ENCODE data around the gene RIMKLB.
"Not testable (repeated sequence)": the region's sequence is repeated elsewhere in the genome, so short reads cannot be mapped to it uniquely, and the experiment has no call there.

RIMKLB gene

DNA sequence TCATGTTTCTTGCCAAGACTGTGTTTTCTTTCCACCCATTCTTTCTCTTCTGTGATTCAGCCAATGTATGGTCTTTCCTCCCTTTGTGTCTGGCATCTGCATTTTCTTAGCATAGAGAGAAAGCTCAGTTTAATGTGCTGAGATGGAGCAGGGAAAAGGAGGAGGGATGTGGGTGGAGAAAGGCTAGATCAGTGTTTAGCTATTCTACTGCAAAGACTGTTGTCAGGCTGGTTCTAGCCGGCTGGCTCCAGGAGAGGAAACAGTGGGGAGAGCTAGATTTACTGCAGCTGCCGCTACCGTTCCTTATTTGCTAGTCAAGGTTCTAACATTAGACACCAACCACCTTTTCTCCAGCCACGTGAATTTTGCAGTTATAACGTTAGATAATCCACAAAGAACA, 5.2 kb upstream of the RIMKLB start:
- DNase-seq (ENCODE audit: low read depth in 3 of 3): no peak

DNA sequence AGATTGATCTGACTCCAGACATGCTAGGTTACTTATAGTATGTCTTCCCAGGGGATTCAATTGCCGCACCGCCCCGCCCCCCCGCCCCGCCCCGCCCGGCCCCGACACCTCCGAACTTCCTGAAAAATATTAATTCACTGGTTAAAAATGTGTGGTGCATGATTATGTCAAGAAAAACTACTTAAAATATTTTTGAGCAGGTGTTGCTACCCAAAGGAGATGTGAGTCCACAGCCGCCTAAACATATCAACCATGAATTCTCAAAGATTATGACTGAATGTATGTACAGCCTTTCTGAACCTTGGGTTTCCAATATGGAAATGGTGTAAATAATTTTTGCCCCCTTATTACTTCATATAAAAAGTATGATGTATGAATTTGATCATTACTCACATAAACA, 2.7 kb upstream of the RIMKLB start:
- DNase-seq (ENCODE audit: low read depth in 3 of 3): no peak

DNA sequence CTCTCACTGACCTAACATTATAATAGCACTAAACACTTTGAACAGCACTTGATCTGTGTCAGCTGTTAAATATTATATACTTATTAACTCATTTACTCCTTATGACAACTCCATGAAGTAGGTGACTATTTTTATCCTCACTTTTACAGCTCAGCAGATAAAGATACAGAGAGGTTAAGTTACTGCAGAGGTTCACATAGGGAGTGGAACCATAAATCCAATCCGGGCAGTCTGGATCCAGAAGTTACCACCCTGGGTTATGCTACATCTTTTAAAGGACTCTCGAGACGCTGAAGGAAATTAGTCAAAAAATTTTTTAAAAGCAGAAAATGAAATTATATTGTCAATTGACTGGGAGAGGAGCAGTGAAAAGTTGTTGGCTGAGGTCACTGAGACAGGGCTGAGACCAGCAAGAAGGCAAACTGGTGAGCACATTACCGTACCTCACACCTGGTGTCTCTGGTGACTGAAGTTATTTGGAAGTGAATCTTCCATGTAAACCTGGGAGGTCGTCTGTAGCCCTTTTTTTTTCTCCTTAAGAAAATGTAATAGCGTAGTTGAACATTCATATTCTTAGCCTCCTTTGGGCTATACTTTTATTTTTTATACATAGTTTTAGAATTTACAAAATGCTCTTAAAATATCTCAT, 1.2 kb upstream of the RIMKLB start:
- DNase-seq (ENCODE audit: low read depth in 3 of 3): no peak

DNA sequence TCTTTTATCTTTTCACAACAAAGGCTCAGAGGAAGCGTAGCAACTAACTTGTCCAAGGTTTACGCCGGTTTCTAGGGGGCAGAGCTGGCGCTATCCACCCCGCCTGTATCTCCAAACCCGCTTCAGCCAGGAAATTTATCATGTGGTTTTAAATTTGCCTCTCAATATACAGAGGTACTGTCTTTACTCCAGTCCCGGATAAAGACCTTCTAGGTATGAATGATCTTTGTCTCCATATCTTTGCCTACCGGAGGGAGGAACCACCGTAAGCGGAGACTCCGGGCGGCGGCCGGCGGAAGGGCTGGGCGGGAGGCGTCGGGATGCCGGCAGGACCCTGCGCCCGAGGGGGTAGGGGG, 693 bp upstream of the RIMKLB start:
- DNase-seq (ENCODE audit: low read depth in 3 of 3): no peak

DNA sequence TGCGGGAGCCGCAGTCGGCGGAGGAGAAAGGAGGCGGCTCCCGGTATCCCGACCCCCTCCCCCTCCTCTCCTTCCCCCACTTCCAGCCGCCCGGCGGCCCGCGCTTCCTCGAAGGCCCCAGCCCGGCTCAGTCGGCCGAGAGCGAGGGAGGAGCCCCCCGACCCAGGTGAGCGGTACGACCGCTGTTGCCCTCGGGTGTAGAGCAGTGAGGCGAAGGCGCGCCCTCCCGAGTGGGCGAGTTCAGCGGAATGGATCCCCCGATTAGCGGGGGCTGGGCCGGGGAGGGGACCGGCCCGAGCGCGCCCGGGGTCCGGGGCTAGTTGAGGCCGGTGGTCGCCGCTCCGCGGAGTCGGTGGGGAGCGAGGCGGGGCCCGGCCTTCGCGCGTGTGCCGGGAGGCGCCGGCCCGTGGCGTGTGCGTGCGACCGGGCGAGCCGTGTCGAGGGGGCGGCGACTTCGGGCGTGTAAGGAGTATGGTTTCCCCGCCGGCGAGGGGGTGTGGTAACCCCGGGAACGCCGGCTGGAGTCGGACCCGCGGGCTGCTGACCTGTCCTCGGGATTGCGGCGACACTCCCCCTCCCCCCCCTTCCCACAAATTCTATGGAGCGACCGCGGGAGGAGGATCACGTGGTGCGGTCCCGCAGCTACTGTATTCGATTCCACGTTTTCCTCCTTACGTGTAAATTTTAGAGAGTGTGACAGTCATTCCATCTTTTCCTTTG, 501 bp downstream of the RIMKLB start:
- DNase-seq (ENCODE audit: low read depth in 3 of 3): peak; percentile 17 to 35 (median 32)

DNA sequence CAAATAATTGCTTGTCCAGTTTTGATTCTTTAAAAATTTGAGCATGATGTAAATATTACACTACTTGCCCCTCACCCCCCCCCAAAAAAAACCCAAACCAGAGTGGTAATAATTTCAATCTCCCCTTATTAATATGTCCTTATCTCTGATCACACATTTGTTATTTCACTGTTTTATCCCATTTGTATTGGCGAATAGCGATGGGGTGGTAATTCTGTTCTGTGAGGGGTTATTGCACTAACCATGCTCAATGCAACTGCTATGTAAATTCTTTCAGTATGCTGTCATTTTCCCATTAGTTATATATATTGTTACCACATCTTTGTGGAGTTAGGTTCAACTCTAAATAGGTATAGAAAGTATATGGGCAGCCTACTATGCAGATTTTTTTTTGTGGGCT, 1.1 kb downstream of the RIMKLB start:
- DNase-seq (ENCODE audit: low read depth in 3 of 3): no peak

DNA sequence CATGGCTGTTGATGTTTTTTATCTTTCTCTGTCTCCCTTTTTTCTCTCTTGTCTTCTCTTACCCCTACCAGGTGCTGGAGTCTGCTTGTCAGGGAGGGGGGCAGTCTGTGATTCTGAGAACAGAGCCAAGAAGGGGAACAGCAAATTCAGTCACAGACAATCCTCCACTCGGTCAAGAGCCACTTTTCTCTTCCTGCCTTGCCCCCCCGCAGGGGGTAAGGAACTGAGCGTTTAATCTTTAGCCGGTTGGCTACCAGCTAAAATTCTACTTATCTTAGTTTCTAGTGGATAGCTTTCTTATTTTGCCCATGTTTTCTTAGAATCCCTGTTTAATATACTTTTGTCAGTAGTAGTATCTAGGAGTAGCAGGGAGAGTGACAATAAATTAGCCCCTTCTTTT, 1.9 kb downstream of the RIMKLB start:
- no peak for DNase-seq (ENCODE audit: low read depth in 3 of 3)

DNA sequence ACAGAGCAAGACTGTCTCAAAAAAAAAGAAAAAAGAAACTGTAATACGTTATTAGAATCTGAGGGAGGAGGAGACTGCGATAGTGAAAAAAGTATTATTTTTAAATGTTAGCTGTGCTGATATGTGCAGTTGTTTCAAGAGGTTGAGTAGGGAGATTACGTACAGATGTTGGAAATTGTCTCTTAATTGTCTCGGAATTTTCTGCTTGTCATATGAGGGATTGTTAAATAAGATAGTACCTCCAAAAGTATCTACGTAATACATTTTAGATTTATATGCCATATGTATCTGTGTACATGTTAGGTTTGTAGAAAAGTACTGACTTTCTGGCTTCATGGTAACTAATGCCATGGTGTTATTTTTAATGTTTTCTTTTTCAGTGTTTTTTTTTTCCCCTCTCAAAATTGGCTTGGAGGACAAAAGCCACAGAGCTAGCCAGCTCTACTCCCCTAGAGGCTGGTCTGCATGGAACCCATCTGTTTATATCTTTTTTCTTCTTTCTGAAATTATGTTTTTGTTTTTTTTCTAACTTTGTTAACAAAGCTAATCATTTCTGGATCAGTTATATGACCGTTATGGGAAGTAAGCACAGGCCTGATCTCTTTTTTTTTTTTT, 3.4 kb downstream of the RIMKLB start:
- DNase-seq (ENCODE audit: low read depth in 3 of 3): no peak

DNA sequence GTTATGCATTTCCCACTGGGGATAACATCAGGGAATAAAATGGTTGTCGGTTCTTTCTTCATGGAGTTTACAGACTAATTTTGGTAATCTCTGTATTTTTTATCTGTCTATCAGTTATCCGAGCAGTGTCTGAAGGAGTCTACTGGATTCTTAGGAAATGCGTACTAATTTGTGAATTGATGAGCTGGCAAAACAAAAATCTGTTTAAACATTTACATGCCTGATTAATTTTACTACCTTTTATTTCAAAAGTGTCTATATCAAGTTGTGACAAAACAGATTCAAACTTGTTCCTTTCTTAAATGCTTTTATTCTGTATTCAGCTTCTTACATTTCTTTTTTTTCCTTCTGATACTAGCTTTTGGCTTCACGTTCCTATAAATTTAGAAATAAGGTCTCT, 4.4 kb downstream of the RIMKLB start:
- no peak for DNase-seq (ENCODE audit: low read depth in 3 of 3)

DNA sequence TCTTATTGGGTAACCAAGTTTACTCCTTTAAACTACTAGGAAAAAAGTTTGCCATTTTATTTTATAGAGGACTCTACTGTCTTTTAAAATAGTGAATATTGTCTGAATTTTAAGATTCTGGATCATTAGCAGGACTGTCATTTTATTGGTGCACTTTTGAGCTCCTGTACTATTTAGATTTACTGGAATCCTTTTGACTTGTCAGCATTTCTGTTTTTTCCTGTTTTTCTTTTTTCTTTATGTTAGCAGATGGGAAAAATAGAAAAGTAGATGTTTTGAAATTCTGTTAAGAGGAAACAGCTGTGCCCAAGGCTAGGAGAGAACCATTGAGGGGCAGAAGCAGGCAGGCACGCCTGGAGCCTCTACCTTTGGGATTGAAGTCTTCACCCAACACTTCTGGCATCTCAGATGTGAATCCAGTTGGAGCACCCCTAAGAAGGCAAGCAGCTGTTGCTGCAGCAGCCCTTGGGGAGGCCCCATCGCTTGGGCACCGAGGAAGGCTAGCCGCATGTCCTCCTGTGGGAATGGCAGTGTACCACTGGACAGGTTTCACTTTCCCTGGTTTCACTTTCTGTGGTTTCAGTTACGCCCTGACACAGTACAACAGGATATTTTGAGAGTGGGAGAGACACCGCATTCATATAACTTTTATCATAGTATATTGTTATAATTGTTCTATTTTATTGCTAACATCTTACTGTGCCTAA, 11.5 kb downstream of the RIMKLB start:
- DNase-seq (ENCODE audit: low read depth in 3 of 3): no peak

DNA sequence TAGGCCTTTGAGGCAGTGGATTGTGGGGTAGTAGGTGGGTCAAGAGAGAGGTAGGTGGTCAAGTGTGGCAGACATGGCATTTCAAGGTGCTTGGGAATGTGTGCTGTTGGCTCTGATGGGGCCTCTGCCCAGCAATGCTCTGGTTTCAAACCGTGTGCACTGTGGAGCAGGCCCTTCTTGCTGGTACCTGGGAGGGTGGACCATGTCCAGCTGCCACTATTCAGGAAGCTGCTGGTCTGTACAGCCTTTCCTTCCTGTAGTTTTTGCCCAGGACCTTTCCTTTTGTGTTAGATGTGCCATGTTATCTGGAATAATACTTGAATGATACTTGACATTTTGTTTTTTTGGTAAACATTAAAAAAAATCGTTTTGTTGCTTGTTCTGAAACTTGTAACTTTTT, 14.8 kb downstream of the RIMKLB start:
- DNase-seq (ENCODE audit: low read depth in 3 of 3): no peak

DNA sequence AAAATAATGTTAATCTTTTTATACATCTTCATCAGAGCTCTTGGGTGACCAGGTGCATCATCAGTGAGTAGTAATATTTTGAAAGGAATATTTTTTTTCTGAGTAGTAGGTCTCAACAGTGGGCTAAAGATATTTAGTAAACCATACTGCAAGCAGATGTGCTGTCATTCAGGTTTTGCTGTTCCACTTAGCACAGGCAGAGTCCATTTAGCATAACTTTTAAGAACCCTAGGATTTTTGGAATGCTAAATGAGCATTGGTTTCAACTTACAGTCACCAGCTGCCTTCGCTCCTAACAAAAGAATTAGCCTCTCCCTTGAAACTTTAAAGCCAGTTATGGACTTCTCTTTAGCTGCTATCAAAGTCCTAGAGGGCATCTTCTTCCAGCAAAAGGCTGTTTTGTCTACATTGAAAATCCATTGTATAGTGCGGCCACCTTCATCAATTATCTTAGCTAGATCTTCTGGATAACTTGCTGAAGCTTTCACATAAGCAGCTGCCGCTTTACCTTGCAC, 24.6 kb downstream of the RIMKLB start:
- DNase-seq (ENCODE audit: low read depth in 3 of 3): no peak

DNA sequence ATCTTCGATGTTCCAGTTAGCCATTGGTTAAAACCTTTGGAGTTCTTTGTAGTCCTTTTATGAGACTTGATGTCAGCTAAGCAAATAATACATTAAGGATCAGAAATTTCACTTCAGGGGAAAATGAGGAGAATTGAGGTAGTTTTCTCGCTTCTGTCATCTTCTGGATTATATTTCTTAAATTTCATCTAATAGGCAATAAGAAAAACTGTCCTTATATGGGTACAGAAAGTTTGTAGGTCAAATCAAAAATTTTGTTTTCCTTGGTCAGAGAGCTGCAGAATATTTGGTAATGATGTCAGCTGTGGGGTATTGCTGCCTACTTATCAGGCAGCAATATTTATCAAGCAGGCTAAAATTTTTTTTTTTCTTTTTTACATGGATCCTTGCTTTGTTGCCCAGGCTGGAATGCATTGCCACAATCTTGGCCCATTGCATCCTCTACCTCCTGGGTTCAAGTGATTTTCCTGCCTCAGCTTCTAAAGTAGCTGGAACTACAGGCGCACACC, 37.1 kb downstream of the RIMKLB start:
- DNase-seq (ENCODE audit: low read depth in 3 of 3): no peak

DNA sequence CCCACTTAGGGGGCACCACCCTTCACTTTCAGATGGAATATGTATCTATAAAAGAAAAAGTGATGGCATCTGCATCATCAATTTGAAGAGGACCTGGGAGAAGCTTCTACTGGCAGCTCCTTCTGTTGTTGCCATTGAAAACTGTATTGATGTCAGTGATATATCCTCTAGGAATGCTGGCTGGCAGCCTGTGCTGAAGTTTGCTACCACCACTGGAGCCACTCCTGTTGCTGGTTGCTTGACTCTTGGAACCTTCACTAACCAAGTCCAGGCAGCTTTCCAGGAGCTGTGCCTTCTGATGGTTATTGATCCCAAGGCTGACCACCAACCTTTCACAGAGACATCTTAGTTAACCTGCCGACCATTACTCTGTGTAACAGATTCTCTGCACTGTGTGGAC, 44.7 kb downstream of the RIMKLB start:
- no peak for DNase-seq (ENCODE audit: low read depth in 3 of 3)

DNA sequence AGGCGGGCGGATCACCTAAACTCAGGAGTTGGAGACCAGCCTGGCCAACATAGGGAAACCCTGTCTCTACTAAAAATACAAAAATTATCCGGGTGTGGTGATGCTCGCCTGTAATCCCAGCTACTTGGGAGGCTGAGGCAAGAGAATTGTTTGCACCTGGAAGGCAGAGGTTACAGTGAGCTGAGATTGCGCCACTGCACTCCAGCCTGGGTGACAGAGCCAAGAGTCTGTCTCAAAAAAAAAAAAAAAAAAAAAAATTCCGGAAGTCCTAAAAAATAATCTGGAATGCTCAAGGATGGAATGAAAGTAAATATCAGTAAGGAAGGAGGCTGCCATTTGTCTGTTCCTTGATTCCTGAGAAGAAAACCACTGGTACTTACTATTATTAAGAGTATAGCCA, 45.3 kb downstream of the RIMKLB start:
- not testable (repeated sequence) for DNase-seq (ENCODE audit: low read depth in 3 of 3)

DNA sequence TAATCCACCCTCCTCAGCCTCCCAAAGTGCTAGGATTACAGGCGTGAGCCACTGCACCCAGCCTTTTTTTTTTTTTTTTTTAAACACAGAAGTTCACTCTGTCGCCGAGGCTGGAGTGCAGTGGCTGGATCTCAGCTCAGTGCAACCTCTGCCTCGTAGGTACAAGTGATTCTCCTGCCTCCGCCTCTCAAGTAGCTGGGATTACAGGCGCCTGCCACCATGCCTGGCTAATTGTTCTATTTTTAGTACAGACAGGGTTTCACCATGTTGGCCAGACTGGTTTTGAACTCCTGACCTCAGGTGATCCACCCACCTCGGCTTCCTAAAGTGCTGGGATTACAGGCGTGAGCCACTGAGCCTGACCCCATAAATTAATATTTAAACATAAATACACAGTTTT, 47.8 kb downstream of the RIMKLB start:
- DNase-seq (ENCODE audit: low read depth in 3 of 3): not testable (repeated sequence)

DNA sequence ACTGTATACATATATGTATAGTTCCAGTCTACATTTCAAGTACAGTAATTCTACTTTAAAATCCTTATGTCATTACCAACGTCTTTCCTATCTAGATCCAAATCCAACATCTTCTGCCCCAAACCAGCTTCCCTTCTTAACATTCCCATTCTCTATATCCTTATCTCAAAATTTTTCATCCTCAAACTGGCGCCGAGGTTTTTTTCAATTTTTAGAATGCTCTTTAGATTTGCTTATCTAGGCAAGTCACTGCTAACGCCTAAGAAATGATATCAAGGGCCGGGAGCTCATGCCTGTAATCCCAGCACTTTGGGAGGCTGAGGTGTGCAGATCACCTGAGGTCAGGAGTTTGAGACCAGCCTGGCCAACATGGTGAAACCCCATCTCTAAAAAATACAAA, 48.3 kb downstream of the RIMKLB start:
- DNase-seq (ENCODE audit: low read depth in 3 of 3): no peak

DNA sequence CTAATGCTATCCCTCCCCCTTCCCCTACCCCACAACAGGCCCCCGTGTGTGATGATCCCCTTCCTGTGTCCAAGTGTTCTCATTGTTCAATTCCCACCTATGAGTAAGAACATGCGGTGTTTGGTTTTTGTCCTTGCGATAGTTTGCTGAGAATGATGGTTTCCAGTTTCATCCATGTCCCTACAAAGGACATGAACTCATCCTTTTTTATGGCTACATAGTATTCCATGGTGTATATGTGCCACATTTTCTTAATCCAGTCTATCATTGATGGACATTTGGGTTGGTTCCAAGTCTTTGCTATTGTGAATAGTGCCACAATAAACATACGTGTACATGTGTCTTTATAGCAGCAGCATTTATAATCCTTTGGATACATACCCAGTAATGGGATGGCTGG, 62.3 kb downstream of the RIMKLB start:
- DNase-seq (ENCODE audit: low read depth in 3 of 3): not testable (repeated sequence)

DNA sequence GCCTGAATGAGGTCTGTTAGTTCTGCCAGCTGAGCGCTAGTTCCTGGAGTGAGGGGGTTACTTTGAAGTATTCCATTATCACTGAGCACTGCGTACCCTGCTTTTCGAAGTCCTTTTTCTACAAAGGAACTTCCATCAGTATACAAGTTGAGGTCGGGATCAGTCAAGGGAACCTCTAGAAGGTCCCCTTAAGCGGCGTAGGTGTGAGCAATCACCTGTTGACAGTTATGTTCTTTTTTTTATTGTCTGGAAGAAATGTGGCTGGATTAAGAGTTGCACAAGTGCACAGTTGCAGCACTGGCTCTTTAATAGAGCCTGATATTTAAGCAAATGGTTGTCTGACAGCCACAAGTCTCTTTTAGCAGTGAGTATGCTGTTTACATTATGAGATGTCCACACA, 64.9 kb downstream of the RIMKLB start:
- not testable (repeated sequence) for DNase-seq (ENCODE audit: low read depth in 3 of 3)

DNA sequence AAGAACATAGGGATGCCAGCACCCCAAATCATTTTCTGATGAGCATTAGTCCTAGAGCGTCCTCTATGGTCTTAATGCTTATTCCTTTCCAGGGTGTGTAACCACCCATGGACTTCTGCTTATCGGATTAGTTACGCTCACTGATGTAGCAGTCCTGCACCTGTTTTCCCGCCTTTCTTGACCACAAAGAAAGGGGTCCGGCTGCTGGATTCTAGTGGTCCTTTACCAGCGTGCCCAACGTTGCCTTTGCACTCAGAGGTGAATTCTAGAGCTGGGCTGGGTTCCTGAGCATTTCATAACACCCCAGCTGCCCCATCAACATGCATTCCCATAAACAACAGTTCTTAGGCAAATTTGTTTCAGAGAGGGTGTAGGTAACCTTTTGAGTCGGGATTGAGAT, 68.3 kb downstream of the RIMKLB start:
- DNase-seq (ENCODE audit: low read depth in 3 of 3): not testable (repeated sequence)

DNA sequence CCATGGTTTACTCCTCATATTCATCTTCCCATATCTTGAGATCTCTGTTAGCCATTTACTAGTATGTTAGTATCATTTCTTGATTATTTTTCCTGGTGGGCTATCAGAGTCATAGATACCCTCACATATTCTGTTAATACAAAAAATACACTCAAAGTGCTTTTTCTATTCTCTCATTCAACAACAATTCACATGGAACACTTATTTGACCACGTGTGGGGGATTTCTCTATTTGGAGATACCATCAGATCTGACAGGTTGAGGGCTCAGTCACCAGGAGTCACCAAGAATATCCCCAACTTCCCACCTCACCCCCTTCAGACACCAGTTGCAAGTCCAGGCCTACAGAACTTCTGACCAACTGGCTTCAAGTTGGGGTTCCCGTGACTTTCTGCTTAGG, 72.7 kb downstream of the RIMKLB start:
- no peak for DNase-seq (ENCODE audit: low read depth in 3 of 3)

DNA sequence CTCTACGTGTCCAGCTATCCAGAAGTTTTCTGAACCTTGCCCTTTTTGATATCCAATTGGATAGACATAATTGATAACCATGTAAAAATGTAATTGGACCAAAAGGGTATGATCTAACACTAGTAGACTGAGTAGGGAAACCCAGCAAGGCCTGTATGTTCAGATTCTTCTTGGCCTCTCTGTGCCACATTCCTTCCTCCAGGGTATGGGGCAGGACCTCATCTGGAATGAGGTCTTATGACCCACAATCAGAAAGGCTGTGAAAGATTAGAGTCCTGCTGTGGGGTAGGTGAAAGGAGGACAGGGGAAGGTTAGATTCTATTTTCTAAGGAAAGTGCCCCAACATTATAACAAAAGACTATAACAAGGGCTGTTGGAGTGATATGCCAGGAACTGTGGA, 73.3 kb downstream of the RIMKLB start:
- no peak for DNase-seq (ENCODE audit: low read depth in 3 of 3)

Data from stimulated activated CD4-positive, alpha-beta T cell treated with anti-CD3 and anti-CD28 coated beads, TNF-alpha, amount 100 ng/mL, for 4 hours (primary cell).